DOHH2 (cell line): ENCODE data around the gene HRC.

ENCODE experiments used
- CTCF ChIP-seq: fragments of 200-600 bp; sonication (generic); IDR thresholded peaks from one replicate; pipeline ENCODE4 v1.5.1; 2014; ENCODE audit warnings: antibody characterized with exemption, mild to moderate bottlenecking, low read depth, low read length; ENCODE audit not compliant: poor library complexity, severe bottlenecking
- EZH2phosphoT487 ChIP-seq: fragments of 200-600 bp; sonication (generic); IDR thresholded peaks from 2 replicates; pipeline ENCODE4 v1.6.1; 2017; ENCODE audit warnings: borderline replicate concordance, mild to moderate bottlenecking, antibody characterized with exemption, low read length, moderate library complexity, mixed read lengths

- no peak for TF ChIP-seq CTCF
- TF ChIP-seq EZH2phosphoT487 = no peak
Observed at GRCh38 chr19:49117677-49118564, 37.3 kb downstream of the HRC start.
